HCT116 (cell line): ENCODE measurements around the gene SLC38A3. TPM values are rescaled to one million over a fixed set of nuclear protein-coding genes. Genes with fewer than 3 reads are reported as not detected.
A peak's percentile ranks its signal among the peaks of the same experiment; 100 is the strongest.

Experiments used
- ATAC-seq: fragments of 200-7000 bp; cut with Tn5 transposase; 2 replicates; pipeline ENCODE4 v1.9.1; 2020; ENCODE audit warnings: mild to moderate bottlenecking, moderate library complexity
- BruUV-seq: library from RNA; stranded (reverse); fragments of 400-500 nt; replicated peaks from 2 replicates; lab custom pipeline; 2021; lab: Mats Ljungman, UMichigan
- CTCF ChIA-PET: fragments of 300-600 bp; sonication (Branson Sonifier 250); formaldehyde crosslinking; loops from one replicate; lab custom pipeline; 2021; ENCODE audit warnings: antibody characterized with exemption; lab: Charles Lee
- POLR2A ChIA-PET: fragments of 300-600, 350-600 bp; sonication (Branson Sonifier 250); formaldehyde crosslinking; loops from one replicate; lab custom pipeline; 2021; ENCODE audit warnings: antibody characterized with exemption; lab: Charles Lee
- RAD21 ChIA-PET, 2 experiments: fragments of 300-600 bp; sonication (Branson Sonifier 250); formaldehyde crosslinking; loops; one replicate each; lab custom pipeline; 2023; ENCODE audit warnings: low total read pairs in 2 of 2; ENCODE audit not compliant: uncharacterized antibody in 2 of 2, unreplicated experiment in 2 of 2, low non-redundant PET in 1 of 2; lab: Charles Lee
- DNase-seq: peaks from one replicate; pipeline ENCODE4 v3.0.0-alpha.2; 2010; ENCODE audit warnings: low read depth, low spot score
- H2AFZ ChIP-seq: fragments of 200-600 bp; shearing (Covaris generic), sonication (generic); 2 replicates; pipeline ENCODE4 v1.6.1; 2017; ENCODE audit warnings: low read depth, mixed run types, mixed read lengths, antibody characterized with exemption, low read length; ENCODE audit not compliant: poor library complexity, severe bottlenecking
- H3K27ac ChIP-seq: 2 replicates; pipeline ENCODE4 v1.5.1; 2012; ENCODE audit warnings: low read depth, low read length
- H3K27me3 ChIP-seq: fragments of 200-600 bp; sonication (generic); 2 replicates; pipeline ENCODE4 v1.6.1; 2016; ENCODE audit warnings: mixed run types, low read length, mixed read lengths; ENCODE audit not compliant: insufficient read depth
- H3K36me3 ChIP-seq, 2 experiments: fragments of 200-500 bp in 1 of 2; fragments of 200-600 bp in 1 of 2; sonication (Bioruptor generic) in 1 of 2; sonication (generic) in 1 of 2; 2 replicates each; pipeline versions ENCODE4 v1.5.1 to v1.6.1; 2014 to 2016; ENCODE audit warnings: low read length in 2 of 2, inconsistent platforms in 1 of 2, mixed read lengths in 1 of 2, mixed run types in 1 of 2; ENCODE audit not compliant: insufficient read depth in 2 of 2, control insufficient read depth in 1 of 2
- H3K4me1 ChIP-seq, 2 experiments: fragments of 200-600 bp in 1 of 2; sonication (generic) in 1 of 2; 2 replicates each; pipeline versions ENCODE4 v1.5.1 to v1.6.1; 2012 to 2017; ENCODE audit warnings: low read length in 2 of 2, inconsistent platforms in 1 of 2, mild to moderate bottlenecking in 1 of 2, mixed read lengths in 1 of 2, mixed run types in 1 of 2, moderate library complexity in 1 of 2; ENCODE audit not compliant: insufficient read depth in 2 of 2, control insufficient read depth in 1 of 2
- H3K4me2 ChIP-seq: fragments of 200-600 bp; sonication (generic); 2 replicates; pipeline ENCODE4 v1.6.1; 2017; ENCODE audit warnings: mixed run types, low read length, mixed read lengths
- H3K4me3 ChIP-seq, 2 experiments: fragments of 200-600 bp in 1 of 2; sonication (generic) in 1 of 2; replicated peaks in 1 of 2; 2 replicates each; pipeline ENCODE4 v1.5.1; 2011 to 2016; ENCODE audit warnings: low read length in 2 of 2, control low read depth in 1 of 2, low read depth in 1 of 2, mild to moderate bottlenecking in 1 of 2, mixed read lengths in 1 of 2, mixed run types in 1 of 2
- H3K79me2 ChIP-seq: fragments of 200-600 bp; sonication (generic); 2 replicates; pipeline ENCODE4 v1.6.1; 2017; ENCODE audit warnings: mild to moderate bottlenecking, mixed run types, low read length, moderate library complexity, mixed read lengths; ENCODE audit not compliant: insufficient read depth
- H3K9ac ChIP-seq: fragments of 200-600 bp; sonication (generic); 2 replicates; pipeline ENCODE4 v1.6.1; 2016; ENCODE audit warnings: low read length, mixed read lengths
- H3K9me2 ChIP-seq: fragments of 200-600 bp; sonication (generic), shearing (Covaris generic); 2 replicates; pipeline ENCODE4 v1.6.1; 2017; ENCODE audit warnings: mixed run types, mild to moderate bottlenecking, moderate library complexity; ENCODE audit not compliant: insufficient read depth
- H3K9me3 ChIP-seq, 2 experiments: fragments of 200-500 bp in 1 of 2; fragments of 200-600 bp in 1 of 2; sonication (Bioruptor generic) in 1 of 2; sonication (generic) in 1 of 2; 2 replicates each; pipeline ENCODE4 v1.6.1; 2014 to 2017; ENCODE audit warnings: low read length in 2 of 2, mixed read lengths in 2 of 2, inconsistent platforms in 1 of 2, low read depth in 1 of 2, mild to moderate bottlenecking in 1 of 2, mixed run types in 1 of 2, moderate library complexity in 1 of 2; ENCODE audit not compliant: control insufficient read depth in 1 of 2, insufficient read depth in 1 of 2
- H4K20me1 ChIP-seq: fragments of 200-600 bp; sonication (generic), shearing (Covaris generic); 2 replicates; pipeline ENCODE4 v1.6.1; 2017; ENCODE audit warnings: mixed run types, mild to moderate bottlenecking, moderate library complexity; ENCODE audit not compliant: insufficient read depth
- CEBPB ChIP-seq: IDR thresholded peaks from 2 replicates; pipeline ENCODE4 v1.6.1; 2012; ENCODE audit warnings: low read depth
- EGR1 ChIP-seq: IDR thresholded peaks from 2 replicates; pipeline ENCODE4 v1.6.1; 2012; ENCODE audit warnings: low read depth
- ELF1 ChIP-seq: IDR thresholded peaks from 2 replicates; pipeline ENCODE4 v1.6.1; 2012; ENCODE audit warnings: low read depth, borderline replicate concordance
- JUND ChIP-seq: IDR thresholded peaks from 2 replicates; pipeline ENCODE4 v1.6.1; 2012
- POLR2A ChIP-seq: IDR thresholded peaks from 2 replicates; pipeline ENCODE4 v1.7.0; 2011; ENCODE audit warnings: borderline replicate concordance; ENCODE audit not compliant: insufficient read depth, insufficient read length; ENCODE audit errors: extremely low read depth
- RAD21 ChIP-seq: IDR thresholded peaks from 2 replicates; pipeline ENCODE4 v1.6.1; 2012; ENCODE audit warnings: low read depth, mild to moderate bottlenecking
- SP1 ChIP-seq: IDR thresholded peaks from 2 replicates; pipeline ENCODE4 v1.6.1; 2012; ENCODE audit warnings: low read depth
- YY1 ChIP-seq: IDR thresholded peaks from 2 replicates; pipeline ENCODE4 v1.6.1; 2011; ENCODE audit warnings: low read length, low read depth, moderate library complexity, mild to moderate bottlenecking; ENCODE audit not compliant: insufficient replicate concordance; ENCODE audit errors: extremely low read depth
- intact Hi-C: fragments of 100-400 bp; cut with micrococcal nuclease; formaldehyde crosslinking; loops from 2 replicates; pipeline ENCODE4 v1.10.0; 2022
- total RNA-seq: library from RNA; stranded (reverse); gene quantifications from one replicate; pipeline ENCODE4 v1.2.1, GENCODE V29; 2021; ENCODE audit not compliant: unreplicated experiment
- TF ChIP-seq, protein P1 (sequence below), 3 experiments: fragments of 200-600 bp in 1 of 3; sonication (generic) in 1 of 3; IDR thresholded peaks in 2 of 3; conservative IDR thresholded peaks in 1 of 3; 2 replicates each; pipeline ENCODE4 v1.5.1; 2012 to 2017; ENCODE audit warnings: low read depth in 2 of 3, low read length in 2 of 3, antibody characterized with exemption in 1 of 3, borderline replicate concordance in 1 of 3, control low read depth in 1 of 3, mild to moderate bottlenecking in 1 of 3, mixed read lengths in 1 of 3, mixed run types in 1 of 3, moderate library complexity in 1 of 3; ENCODE audit not compliant: insufficient read depth in 1 of 3
- TF ChIP-seq, protein P2 (sequence below): IDR thresholded peaks from 2 replicates; pipeline ENCODE4 v1.6.1; 2012

Gene SLC38A3
- total RNA-seq, 1 experiment from 2014 or later = 3.1 TPM

DNA sequence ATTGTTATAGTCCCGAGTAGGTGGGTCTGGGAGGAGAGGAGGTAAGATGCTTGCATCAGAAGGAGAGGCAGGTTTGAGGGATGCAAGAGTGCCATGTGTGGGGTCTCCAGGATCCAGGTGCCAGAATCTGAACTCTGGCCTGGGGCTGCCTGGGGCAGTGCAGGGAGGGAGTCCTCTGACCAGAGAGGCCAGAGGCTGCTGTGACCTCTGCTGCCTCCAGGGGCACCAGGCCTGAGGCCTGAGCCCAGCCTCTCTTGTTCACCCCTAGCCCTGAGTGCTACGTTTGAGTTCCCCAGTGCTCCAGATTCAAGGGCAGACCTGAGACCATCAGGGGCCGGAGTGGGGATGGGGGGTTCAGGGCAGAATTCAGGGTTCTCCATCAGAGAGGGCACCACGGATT, 7.4 kb downstream of the SLC38A3 start:
- ChIA-PET POLR2A (no interaction called here), CTCF (interaction anchor here (1.6 to 2.2 kb wide), 3 partner anchors 14 to 34 kb away, joined by 3 to 8 read pairs (median 6); no protein-coding TSS in a partner anchor), RAD21 (no interaction called here)
- intact Hi-C loops = no loop called here
- Histone ChIP-seq H3K27me3 (no peaks in the 10 kb centered on the region), H3K36me3 (no peaks in the 10 kb centered on the region), H4K20me1 (no peaks in the 10 kb centered on the region), H3K4me3 (no peak overlapping the region), H2AFZ (no peak overlapping the region), H3K27ac (no peak overlapping the region), H3K4me1 (peaks cover 0 to 5% of the 10 kb centered on the region in 2 experiments; a peak in 1 of 4 replicates), H3K9ac (no peak overlapping the region), H3K9me3 (no peaks in the 10 kb centered on the region), H3K9me2 (no peaks in the 10 kb centered on the region), H3K79me2 (no peaks in the 10 kb centered on the region), H3K4me2 (no peak overlapping the region)
- TF ChIP-seq RAD21 = no peak
- TF ChIP-seq, protein P1, sequence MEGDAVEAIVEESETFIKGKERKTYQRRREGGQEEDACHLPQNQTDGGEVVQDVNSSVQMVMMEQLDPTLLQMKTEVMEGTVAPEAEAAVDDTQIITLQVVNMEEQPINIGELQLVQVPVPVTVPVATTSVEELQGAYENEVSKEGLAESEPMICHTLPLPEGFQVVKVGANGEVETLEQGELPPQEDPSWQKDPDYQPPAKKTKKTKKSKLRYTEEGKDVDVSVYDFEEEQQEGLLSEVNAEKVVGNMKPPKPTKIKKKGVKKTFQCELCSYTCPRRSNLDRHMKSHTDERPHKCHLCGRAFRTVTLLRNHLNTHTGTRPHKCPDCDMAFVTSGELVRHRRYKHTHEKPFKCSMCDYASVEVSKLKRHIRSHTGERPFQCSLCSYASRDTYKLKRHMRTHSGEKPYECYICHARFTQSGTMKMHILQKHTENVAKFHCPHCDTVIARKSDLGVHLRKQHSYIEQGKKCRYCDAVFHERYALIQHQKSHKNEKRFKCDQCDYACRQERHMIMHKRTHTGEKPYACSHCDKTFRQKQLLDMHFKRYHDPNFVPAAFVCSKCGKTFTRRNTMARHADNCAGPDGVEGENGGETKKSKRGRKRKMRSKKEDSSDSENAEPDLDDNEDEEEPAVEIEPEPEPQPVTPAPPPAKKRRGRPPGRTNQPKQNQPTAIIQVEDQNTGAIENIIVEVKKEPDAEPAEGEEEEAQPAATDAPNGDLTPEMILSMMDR (IDR thresholded peaks at IDR 0.05 in 2 of 3, conservative IDR thresholded peaks at IDR 0.05 in 1 of 3; ENCODE audit: borderline replicate concordance in 1 of 3, insufficient read depth in 1 of 3, low read depth in 2 of 3, low read length in 2 of 3) = 0 out of 6 replicates have a peak, but pooled peaks of 1 of the 3 experiments have one; percentile 7
- DNase-seq (no peak), ATAC-seq (peak; percentile 74)
- no TSS peak for BruUV-seq

DNA sequence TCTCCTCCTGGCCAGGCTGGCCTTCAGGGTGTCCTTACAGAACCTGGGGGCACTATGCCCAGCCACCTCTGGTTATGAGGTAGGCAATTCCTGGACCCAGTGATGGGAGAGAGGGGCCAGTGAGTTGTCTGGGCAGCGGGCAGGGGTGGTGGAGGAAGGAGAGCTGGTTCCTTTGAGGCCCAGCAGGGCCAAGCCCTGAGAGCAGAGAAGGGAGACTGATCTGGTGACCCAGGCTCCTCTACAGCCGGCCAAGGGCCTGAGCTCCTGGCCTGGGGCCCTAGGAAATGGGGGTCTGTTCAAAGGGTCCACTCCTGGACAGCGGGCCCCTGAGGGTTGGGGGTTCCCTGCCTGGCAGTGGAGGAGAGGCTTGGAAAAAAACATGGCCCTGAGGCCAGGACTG, 7.9 kb downstream of the SLC38A3 start:
- no peaks in the 10 kb centered on the region for H3K9me2 ChIP-seq
- ChIA-PET RAD21 (no interaction called here), POLR2A (no interaction called here), CTCF (interaction anchor here (1.6 to 2.2 kb wide), 3 partner anchors 13 to 34 kb away, joined by 3 to 8 read pairs (median 6); no protein-coding TSS in a partner anchor)
- H2AFZ ChIP-seq = no peak overlapping the region
- H3K9me3 ChIP-seq = no peaks in the 10 kb centered on the region
- DNase-seq (no peak), ATAC-seq (no peak)
- H3K4me3 ChIP-seq = no peak overlapping the region
- H3K9ac ChIP-seq = no peak overlapping the region
- no peaks in the 10 kb centered on the region for H3K36me3 ChIP-seq
- H3K4me1 ChIP-seq = peaks cover 0 to 5% of the 10 kb centered on the region in 2 experiments; a peak in 1 of 4 replicates
- intact Hi-C loops = no loop called here
- H4K20me1 ChIP-seq = no peaks in the 10 kb centered on the region
- TF ChIP-seq YY1 (no peak), RAD21 (no peak), CEBPB (no peak), EGR1 (no peak), JUND (no peak), SP1 (no peak), POLR2A (no peak), ELF1 (no peak)
- TF ChIP-seq, protein P2, sequence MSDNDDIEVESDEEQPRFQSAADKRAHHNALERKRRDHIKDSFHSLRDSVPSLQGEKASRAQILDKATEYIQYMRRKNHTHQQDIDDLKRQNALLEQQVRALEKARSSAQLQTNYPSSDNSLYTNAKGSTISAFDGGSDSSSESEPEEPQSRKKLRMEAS = no peak
- TF ChIP-seq, all 23 proteins: peak for 0
- no TSS peak for BruUV-seq
- H3K4me2 ChIP-seq = no peak overlapping the region
- no peaks in the 10 kb centered on the region for H3K79me2 ChIP-seq
- H3K27me3 ChIP-seq = no peaks in the 10 kb centered on the region
- no peak overlapping the region for H3K27ac ChIP-seq
